ENCODE results near the gene CAP2. TPM values are rescaled to one million over a fixed set of nuclear protein-coding genes. Genes with fewer than 3 reads are reported as not detected.

Gene CAP2
- total RNA-seq, 1 donor from 2014 or later: 5.5 TPM

DNA sequence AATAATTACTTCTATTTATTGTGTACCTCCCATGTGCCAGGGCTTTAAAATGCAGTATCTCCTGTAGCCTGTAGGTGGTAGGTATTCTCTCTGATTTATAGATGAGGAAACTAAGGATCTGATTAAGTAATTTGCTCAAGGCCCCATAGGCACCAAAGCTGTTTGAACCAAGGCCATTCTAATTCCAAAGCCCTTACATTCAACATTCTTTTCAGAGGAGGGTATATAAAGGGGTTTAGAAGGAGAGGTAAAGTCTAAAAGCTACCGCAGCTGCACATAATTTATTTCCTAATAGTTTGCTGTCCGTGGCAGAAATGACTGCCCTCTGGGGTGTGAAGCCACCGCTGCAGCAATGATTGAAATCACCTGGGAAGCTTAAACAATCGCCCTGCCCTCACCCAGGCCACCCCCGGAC is 111.7 kb downstream of the CAP2 start:
- no peak overlapping the region for H3K4me3 ChIP-seq (ENCODE audit: low read depth, low read length)
- DNase-seq (ENCODE audit: low read depth): no peak
- TF ChIP-seq, protein P1, sequence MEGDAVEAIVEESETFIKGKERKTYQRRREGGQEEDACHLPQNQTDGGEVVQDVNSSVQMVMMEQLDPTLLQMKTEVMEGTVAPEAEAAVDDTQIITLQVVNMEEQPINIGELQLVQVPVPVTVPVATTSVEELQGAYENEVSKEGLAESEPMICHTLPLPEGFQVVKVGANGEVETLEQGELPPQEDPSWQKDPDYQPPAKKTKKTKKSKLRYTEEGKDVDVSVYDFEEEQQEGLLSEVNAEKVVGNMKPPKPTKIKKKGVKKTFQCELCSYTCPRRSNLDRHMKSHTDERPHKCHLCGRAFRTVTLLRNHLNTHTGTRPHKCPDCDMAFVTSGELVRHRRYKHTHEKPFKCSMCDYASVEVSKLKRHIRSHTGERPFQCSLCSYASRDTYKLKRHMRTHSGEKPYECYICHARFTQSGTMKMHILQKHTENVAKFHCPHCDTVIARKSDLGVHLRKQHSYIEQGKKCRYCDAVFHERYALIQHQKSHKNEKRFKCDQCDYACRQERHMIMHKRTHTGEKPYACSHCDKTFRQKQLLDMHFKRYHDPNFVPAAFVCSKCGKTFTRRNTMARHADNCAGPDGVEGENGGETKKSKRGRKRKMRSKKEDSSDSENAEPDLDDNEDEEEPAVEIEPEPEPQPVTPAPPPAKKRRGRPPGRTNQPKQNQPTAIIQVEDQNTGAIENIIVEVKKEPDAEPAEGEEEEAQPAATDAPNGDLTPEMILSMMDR (conservative IDR thresholded peaks at IDR 0.05; ENCODE audit: low read depth, low read length): peak; percentile 38

DNA sequence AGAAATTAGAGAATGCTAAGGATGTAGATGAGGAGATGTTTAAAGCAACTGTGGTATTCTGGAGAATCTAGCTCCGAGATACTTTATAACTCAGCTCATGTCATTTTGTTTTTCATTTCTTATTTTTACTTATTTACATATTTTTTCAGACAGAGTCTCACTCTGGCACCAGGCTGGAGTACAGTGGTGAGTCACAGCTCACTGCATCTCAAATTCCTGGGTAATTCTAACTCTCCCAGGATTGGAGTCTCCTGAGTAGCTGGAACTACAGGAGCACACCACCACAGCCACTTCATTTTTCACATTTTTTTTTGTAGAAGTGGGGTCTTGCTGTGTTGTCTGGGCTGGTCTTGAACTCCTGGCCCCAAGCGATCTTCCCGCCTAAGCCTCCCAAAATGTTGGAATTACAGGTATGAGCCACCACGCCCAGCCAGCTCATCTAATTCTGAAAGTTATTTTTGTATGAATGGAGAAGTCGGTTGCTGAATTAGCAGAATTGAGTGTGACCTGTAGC is 112.4 kb downstream of the CAP2 start:
- TF ChIP-seq, protein P1 (conservative IDR thresholded peaks at IDR 0.05; ENCODE audit: low read depth, low read length): no peak
- no peak for DNase-seq (ENCODE audit: low read depth)
- no peak overlapping the region for H3K4me3 ChIP-seq (ENCODE audit: low read depth, low read length)

DNA sequence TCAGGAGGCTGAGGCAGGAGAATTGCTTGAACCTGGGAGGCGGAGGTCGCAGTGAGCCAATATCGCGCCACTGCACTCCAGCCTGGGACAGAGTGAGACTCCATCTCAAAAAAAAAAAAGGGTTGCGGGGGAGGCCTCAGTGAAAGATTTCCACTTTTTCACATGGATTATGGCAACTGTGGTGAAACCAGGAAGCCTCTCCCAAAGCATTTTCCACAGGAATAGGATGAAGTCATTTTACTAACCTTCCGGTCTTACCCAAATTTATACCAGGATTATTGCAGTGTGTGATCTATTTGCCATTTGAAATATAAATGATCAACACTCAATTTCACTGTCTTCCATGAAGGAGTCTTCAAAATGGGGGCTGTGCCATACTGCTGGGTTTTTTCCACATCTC is 113.1 kb downstream of the CAP2 start:
- no peak for DNase-seq (ENCODE audit: low read depth)
- TF ChIP-seq, protein P1 (conservative IDR thresholded peaks at IDR 0.05; ENCODE audit: low read depth, low read length): no peak
- no peak overlapping the region for H3K4me3 ChIP-seq (ENCODE audit: low read depth, low read length)

DNA sequence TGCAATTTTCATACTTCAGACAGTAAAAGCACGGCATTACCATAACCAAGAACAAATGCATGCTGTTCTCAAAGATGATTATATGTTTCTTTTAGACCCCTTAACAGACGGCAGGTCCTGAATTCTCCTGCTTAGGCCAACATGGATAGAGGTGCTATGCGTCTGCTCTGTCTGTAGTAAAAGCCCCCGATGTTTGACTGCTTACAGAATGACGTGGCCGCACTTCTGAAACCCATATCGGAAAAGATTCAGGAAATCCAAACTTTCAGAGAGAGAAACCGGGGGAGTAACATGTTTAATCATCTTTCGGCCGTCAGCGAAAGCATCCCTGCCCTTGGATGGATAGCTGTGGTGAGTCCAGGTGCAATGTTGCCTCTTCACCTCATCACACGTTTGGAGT is 113.6 kb downstream of the CAP2 start:
- TF ChIP-seq, protein P1 (conservative IDR thresholded peaks at IDR 0.05; ENCODE audit: low read depth, low read length): no peak
- H3K4me3 ChIP-seq (ENCODE audit: low read depth, low read length): no peak overlapping the region
- no peak for DNase-seq (ENCODE audit: low read depth)

DNA sequence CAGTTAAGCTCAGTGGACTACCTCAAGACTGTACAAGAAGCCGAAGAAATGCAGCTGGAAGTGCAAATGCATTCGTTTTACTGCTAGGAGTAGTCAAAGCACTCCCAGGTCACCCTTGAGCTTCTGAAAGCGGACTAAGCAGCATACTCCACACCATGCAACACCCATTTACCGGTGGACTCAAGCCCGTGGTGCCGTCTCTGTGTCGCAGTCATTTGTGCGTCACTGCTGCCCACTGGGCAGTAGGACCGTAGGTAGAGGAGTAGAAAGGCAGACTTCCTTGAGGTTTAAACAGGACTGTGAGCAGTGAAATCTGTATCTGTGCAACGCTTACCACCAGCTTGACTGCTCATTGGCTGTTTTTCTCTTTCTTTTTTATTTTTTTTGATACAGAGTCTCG is 117.7 kb downstream of the CAP2 start:
- DNase-seq (ENCODE audit: low read depth): no peak
- TF ChIP-seq, protein P1 (conservative IDR thresholded peaks at IDR 0.05; ENCODE audit: low read depth, low read length): no peak
- H3K4me3 ChIP-seq (ENCODE audit: low read depth, low read length): no peak overlapping the region

DNA sequence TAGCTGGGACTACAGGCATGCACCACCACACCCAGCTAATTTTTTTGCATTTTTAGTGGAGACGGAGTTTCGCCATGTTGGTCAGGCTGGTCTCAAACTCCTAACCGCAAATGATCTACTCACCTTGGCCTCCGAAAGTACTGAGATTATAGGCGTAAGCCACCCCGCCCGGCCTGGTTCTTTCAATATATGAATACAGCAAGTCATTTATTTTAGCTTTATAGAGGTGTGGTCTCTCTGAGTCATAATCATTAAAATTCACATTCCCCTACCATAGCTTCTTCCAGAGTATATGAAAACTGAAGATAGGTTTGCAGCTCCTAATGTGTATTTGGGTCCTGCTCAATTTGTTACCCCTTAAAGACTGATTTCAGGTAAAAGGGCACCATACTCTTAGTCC is 118.2 kb downstream of the CAP2 start:
- H3K4me3 ChIP-seq (ENCODE audit: low read depth, low read length): no peak overlapping the region
- no peak for DNase-seq (ENCODE audit: low read depth)
- TF ChIP-seq, protein P1 (conservative IDR thresholded peaks at IDR 0.05; ENCODE audit: low read depth, low read length): no peak

DNA sequence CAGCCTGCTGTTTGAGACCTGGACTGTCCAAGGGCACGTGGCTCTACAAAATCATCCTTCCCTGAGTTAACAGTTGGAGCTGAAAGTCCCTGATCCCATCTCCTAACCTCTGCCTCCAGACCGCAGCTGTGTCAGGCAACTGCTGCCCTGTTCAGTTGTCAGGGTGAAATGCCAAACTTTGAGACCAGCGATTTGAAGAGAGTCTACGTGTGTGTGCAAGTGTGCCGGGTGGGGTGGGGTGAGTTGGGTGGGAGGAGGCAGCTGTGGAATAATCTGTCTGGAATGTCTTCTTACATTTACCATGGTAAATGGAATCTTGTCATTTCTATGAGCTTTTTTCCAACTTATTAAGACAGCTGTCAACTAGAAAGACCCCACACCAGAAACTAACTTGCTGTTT is 125.7 kb downstream of the CAP2 start:
- H3K4me3 ChIP-seq (ENCODE audit: low read depth, low read length): no peak overlapping the region
- TF ChIP-seq, protein P1 (conservative IDR thresholded peaks at IDR 0.05; ENCODE audit: low read depth, low read length): no peak
- DNase-seq (ENCODE audit: low read depth): no peak

Measured in epithelial cell of proximal tubule (primary cell).